NCI-H748 (cell line): ENCODE measurements around the gene TP53AIP1.

Experiments
- DNase-seq: peaks from one replicate; lab custom pipeline; 2025; ENCODE audit not compliant: unreplicated experiment; lab: John Stamatoyannopoulos, UW

The TP53AIP1 gene

GRCh38 chr11:128943428-128943976, 831 bp upstream of the TP53AIP1 start:
- no peak for DNase-seq

- no peak for DNase-seq
Measured at GRCh38 chr11:128942272-128942612, 429 bp downstream of the TP53AIP1 start.

GRCh38 chr11:128941573-128942271, 949 bp downstream of the TP53AIP1 start:
- DNase-seq, result no peak

GRCh38 chr11:128941110-128941509, 1.6 kb downstream of the TP53AIP1 start:
- DNase-seq, result no peak

- DNase-seq, result no peak
Measured at GRCh38 chr11:128940603-128941002, 2.1 kb downstream of the TP53AIP1 start.

GRCh38 chr11:128940156-128940555, 2.5 kb downstream of the TP53AIP1 start:
- DNase-seq, result no peak

- DNase-seq, result no peak
Measured at GRCh38 chr11:128939591-128939990, 3.1 kb downstream of the TP53AIP1 start.

- no peak for DNase-seq
Measured at GRCh38 chr11:128938156-128938885, 4.3 kb downstream of the TP53AIP1 start.

GRCh38 chr11:128937480-128937879, 5.2 kb downstream of the TP53AIP1 start:
- no peak for DNase-seq

GRCh38 chr11:128936606-128937251, 5.9 kb downstream of the TP53AIP1 start:
- DNase-seq, result peak; percentile 78

- no peak for DNase-seq
Measured at GRCh38 chr11:128934926-128935325, 7.7 kb downstream of the TP53AIP1 start.

GRCh38 chr11:128934351-128934750, 8.3 kb downstream of the TP53AIP1 start:
- no peak for DNase-seq

GRCh38 chr11:128933481-128934178, 9.0 kb downstream of the TP53AIP1 start:
- DNase-seq, result no peak

GRCh38 chr11:128931668-128932067, 11.0 kb downstream of the TP53AIP1 start:
- no peak for DNase-seq

- DNase-seq, result no peak
Measured at GRCh38 chr11:128931066-128931465, 11.6 kb downstream of the TP53AIP1 start.

- no peak for DNase-seq
Measured at GRCh38 chr11:128929991-128930390, 12.7 kb downstream of the TP53AIP1 start.

- DNase-seq, result no peak
Measured at GRCh38 chr11:128929468-128929867, 13.2 kb downstream of the TP53AIP1 start.

GRCh38 chr11:128928400-128928799, 14.3 kb downstream of the TP53AIP1 start:
- DNase-seq, result no peak

- DNase-seq, result no peak
Measured at GRCh38 chr11:128927683-128928336, 14.9 kb downstream of the TP53AIP1 start.

GRCh38 chr11:128927108-128927461, 15.6 kb downstream of the TP53AIP1 start:
- no peak for DNase-seq
